ENCODE measurements around the gene TNFAIP2. TPM values are rescaled to one million over a fixed set of nuclear protein-coding genes. Genes with fewer than 3 reads are reported as not detected.

TNFAIP2 gene, protein sequence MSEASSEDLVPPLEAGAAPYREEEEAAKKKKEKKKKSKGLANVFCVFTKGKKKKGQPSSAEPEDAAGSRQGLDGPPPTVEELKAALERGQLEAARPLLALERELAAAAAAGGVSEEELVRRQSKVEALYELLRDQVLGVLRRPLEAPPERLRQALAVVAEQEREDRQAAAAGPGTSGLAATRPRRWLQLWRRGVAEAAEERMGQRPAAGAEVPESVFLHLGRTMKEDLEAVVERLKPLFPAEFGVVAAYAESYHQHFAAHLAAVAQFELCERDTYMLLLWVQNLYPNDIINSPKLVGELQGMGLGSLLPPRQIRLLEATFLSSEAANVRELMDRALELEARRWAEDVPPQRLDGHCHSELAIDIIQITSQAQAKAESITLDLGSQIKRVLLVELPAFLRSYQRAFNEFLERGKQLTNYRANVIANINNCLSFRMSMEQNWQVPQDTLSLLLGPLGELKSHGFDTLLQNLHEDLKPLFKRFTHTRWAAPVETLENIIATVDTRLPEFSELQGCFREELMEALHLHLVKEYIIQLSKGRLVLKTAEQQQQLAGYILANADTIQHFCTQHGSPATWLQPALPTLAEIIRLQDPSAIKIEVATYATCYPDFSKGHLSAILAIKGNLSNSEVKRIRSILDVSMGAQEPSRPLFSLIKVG
- total RNA-seq: 100 to 1,000 TPM in 2 of 5 donors, 10 to 100 TPM in 3; 30.7 to 279 (median 48.7) TPM
- 100 to 1,000 TPM in 1 of 3 donors, 10 to 100 TPM in 2; 63.8 to 211 (median 82.2) TPM for polyA plus RNA-seq
- long read RNA-seq, donor 1, full-length matches to known transcripts: 1 of 1 reads
- long read RNA-seq, donor 1, partial matches to known transcripts: 0 of 1 reads
- long read RNA-seq, donor 1, other reads (novel, unspliced or antisense): 0 of 1 reads
- long read RNA-seq, donor 2, partial matches to known transcripts: 46 of 46 reads
- long read RNA-seq, donor 2, other reads (novel, unspliced or antisense): 0 of 46 reads
- long read RNA-seq, donor 3: 0 reads
- long read RNA-seq, donor 4: 0 reads
- long read RNA-seq, donor 5: 0 reads
- long read RNA-seq, donor 6, full-length matches to known transcripts: 1 of 1 reads
- long read RNA-seq, donor 6, partial matches to known transcripts: 0 of 1 reads
- long read RNA-seq, donor 6, other reads (novel, unspliced or antisense): 0 of 1 reads
- long read RNA-seq, donor 7: 0 reads
- long read RNA-seq, donor 8: 0 reads
- long read RNA-seq, donor 9: 0 reads
- long read RNA-seq, donor 10: 0 reads

- Histone ChIP-seq H3K27me3 (peaks cover 0 to 34% (median 13%) of the 10 kb centered on the region in 3 donors), H3K27ac (peak within 1 kb of the TSS; percentile 83 to 96 (median 87)), H3K4me1 (peaks cover 62 to 94% (median 87%) of the 10 kb centered on the region in 4 donors), H3K4me3 (peak within 1 kb of the TSS; percentile 51 to 66 (median 56)), H3K36me3 (peaks cover 0 to 8% (median 3%) of the 10 kb centered on the region in 4 donors), H3K9me3 (no peaks in the 10 kb centered on the region)
- TF ChIP-seq POLR2AphosphoS5 (IDR thresholded peaks at IDR 0.05) (peak in 2 of 3 donors; percentile 49 to 73), POLR2A (IDR thresholded peaks at IDR 0.05) (no peak), EP300 (IDR thresholded peaks at IDR 0.05) (no peak)
- TF ChIP-seq, protein P1, sequence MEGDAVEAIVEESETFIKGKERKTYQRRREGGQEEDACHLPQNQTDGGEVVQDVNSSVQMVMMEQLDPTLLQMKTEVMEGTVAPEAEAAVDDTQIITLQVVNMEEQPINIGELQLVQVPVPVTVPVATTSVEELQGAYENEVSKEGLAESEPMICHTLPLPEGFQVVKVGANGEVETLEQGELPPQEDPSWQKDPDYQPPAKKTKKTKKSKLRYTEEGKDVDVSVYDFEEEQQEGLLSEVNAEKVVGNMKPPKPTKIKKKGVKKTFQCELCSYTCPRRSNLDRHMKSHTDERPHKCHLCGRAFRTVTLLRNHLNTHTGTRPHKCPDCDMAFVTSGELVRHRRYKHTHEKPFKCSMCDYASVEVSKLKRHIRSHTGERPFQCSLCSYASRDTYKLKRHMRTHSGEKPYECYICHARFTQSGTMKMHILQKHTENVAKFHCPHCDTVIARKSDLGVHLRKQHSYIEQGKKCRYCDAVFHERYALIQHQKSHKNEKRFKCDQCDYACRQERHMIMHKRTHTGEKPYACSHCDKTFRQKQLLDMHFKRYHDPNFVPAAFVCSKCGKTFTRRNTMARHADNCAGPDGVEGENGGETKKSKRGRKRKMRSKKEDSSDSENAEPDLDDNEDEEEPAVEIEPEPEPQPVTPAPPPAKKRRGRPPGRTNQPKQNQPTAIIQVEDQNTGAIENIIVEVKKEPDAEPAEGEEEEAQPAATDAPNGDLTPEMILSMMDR (IDR thresholded peaks at IDR 0.05): no peak
- peak in 1 of 2 donors; percentile 80 for DNase-seq
- 1 to 4% (median 1%) methylated on average over 34 to 74 of the region's 74 CpGs for WGBS, 5 donors
- intact Hi-C loops (cut with DNase I; ENCODE audit: low total_unique reads): no loop called here
These were observed at the start of gene TNFAIP2 for GRCh38 chr14:103122947-103123633. TSS of gene TNFAIP2 (plus strand) at chr14:103123461. CDS start at chr14:103126458, 2,997 bp downstream.

DNA sequence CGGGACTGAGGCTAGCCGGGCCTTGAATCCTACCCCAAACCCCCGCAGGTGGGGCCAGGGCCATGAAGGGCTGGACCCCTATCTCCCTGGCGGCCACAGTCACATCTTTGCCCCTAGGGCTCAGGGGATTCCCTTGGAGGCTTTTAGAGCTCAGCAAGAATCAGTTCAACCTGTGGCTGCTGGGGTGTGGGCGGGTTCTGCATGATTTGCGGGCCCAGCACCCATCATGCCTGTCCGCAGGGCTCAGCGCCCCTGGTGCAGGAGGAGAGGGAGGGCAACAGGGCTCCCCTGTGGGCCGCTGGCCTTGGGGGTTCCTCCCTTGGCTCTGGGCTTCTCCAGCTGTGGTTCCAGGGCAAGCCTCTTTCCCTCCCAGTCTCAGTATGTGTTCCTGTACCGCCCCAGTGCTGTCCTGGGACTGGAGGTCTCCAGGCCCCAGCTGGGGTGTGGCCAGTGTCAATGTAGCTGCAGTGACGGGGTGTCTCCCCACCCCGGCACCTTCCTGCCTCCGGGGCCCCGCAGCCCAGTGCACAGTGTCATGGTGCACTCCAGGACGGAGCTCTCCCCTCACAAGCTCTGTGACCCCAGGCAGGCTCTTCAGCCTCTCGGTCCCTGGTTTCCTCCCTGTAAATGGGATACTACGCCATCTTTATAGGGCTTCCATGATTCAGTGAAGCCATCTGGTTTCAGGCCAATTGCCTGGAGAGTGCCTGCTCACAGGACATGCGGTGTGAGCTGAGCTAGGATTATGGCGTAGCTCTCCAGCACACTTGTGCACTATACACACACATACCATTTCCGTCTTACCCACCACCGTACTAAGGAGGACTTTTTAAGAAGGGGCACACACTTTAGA, 49.2 kb upstream of the TNFAIP2 start:
- H3K9me3 ChIP-seq: no peaks in the 10 kb centered on the region
- TF ChIP-seq EP300 (IDR thresholded peaks at IDR 0.05): no peak
- TF ChIP-seq, protein P1 (IDR thresholded peaks at IDR 0.05): no peak
- TF ChIP-seq POLR2A (IDR thresholded peaks at IDR 0.05): no peak
- TF ChIP-seq POLR2AphosphoS5 (IDR thresholded peaks at IDR 0.05): no peak
- peak overlapping the region; percentile 30 to 85 (median 71) for H3K27ac ChIP-seq
- H3K36me3 ChIP-seq: no peaks in the 10 kb centered on the region
- peaks cover 0 to 3% (median 0%) of the 10 kb centered on the region in 3 donors for H3K27me3 ChIP-seq
- intact Hi-C loops (cut with DNase I; ENCODE audit: low total_unique reads): no loop called here
- H3K4me1 ChIP-seq: peaks cover 7 to 59% (median 26%) of the 10 kb centered on the region in 4 donors
- DNase-seq: no peak
- 65 to 77% (median 72%) methylated on average over 20 to 21 of the region's 21 CpGs for WGBS, 5 donors
- no peak overlapping the region for H3K4me3 ChIP-seq

GRCh38 chr14:103074729-103075367, 48.4 kb upstream of the TNFAIP2 start:
- no peaks in the 10 kb centered on the region for H3K36me3 ChIP-seq
- peak overlapping the region; percentile 35 to 57 (median 42) for H3K4me3 ChIP-seq
- DNase-seq: peak; percentile 74 to 89
- H3K27me3 ChIP-seq: peaks cover 0 to 10% (median 0%) of the 10 kb centered on the region in 3 donors
- H3K27ac ChIP-seq: peak overlapping the region; percentile 49 to 85 (median 71)
- no peaks in the 10 kb centered on the region for H3K9me3 ChIP-seq
- peaks cover 7 to 59% (median 26%) of the 10 kb centered on the region in 4 donors for H3K4me1 ChIP-seq
- intact Hi-C loops (cut with DNase I; ENCODE audit: low total_unique reads): no loop called here
- WGBS, 5 donors: 13 to 25% (median 21%) methylated on average over 12 to 21 of the region's 21 CpGs
- TF ChIP-seq EP300 (IDR thresholded peaks at IDR 0.05) (no peak), POLR2AphosphoS5 (IDR thresholded peaks at IDR 0.05) (peak in 1 of 3 donors; percentile 10), POLR2A (IDR thresholded peaks at IDR 0.05) (no peak)
- TF ChIP-seq, protein P1 (IDR thresholded peaks at IDR 0.05): no peak
